Mesothelial cell of epicardium (in vitro differentiated cells): Measurements from ENCODE around the gene PLRG1. TPM values are rescaled to one million over a fixed set of nuclear protein-coding genes. Genes with fewer than 3 reads are reported as not detected.

Experiments used
- DNase-seq, 2 experiments: peaks; one replicate each; pipeline ENCODE4 v3.0.0; 2021; ENCODE audit warnings: low spot score in 2 of 2; ENCODE audit not compliant: unreplicated experiment in 2 of 2
- H3K27ac Mint-ChIP-seq: 2 replicates; pipeline ENCODE4 v1.8.0; 2021; ENCODE audit warnings: mixed read lengths
- H3K27me3 Mint-ChIP-seq: 2 replicates; pipeline ENCODE4 v1.8.0; 2021; ENCODE audit warnings: low read depth, mixed read lengths
- H3K36me3 Mint-ChIP-seq: 2 replicates; pipeline ENCODE4 v1.8.0; 2021; ENCODE audit warnings: mixed read lengths
- H3K4me1 Mint-ChIP-seq: 2 replicates; pipeline ENCODE4 v1.8.0; 2021; ENCODE audit warnings: mixed read lengths
- H3K4me3 Mint-ChIP-seq: 2 replicates; pipeline ENCODE4 v1.8.0; 2021; ENCODE audit warnings: mild to moderate bottlenecking, moderate library complexity, mixed read lengths
- H3K9me3 Mint-ChIP-seq: 2 replicates; pipeline ENCODE4 v1.8.0; 2021; ENCODE audit warnings: mixed read lengths
- CTCF ChIP-seq: fragments of 200-600 bp; sonication (generic); IDR thresholded peaks from one replicate; pipeline ENCODE4 v1.5.0; 2021; ENCODE audit warnings: antibody characterized with exemption; ENCODE audit not compliant: unreplicated experiment
- total RNA-seq: library from RNA; stranded (reverse); gene quantifications from 3 replicates; pipeline ENCODE4 v1.2.1, GENCODE V29; 2021

The PLRG1 gene
- total RNA-seq, 1 donor from 2014 or later = 88.3 TPM

- Mint-ChIP-seq H3K27me3 (peaks cover 20% of the 10 kb centered on the region), H3K4me1 (peaks cover 7% of the 10 kb centered on the region)
These were observed 28.7 kb upstream of the PLRG1 start for GRCh38 chr4:154578919-154579318.

GRCh38 chr4:154577324-154577723 is 27.1 kb upstream of the PLRG1 start:
- DNase-seq = no peak
- Mint-ChIP-seq H3K4me3 (no peak overlapping the region), H3K4me1 (peaks cover 7% of the 10 kb centered on the region), H3K9me3 (no peaks in the 10 kb centered on the region), H3K27ac (no peak overlapping the region), H3K36me3 (no peaks in the 10 kb centered on the region), H3K27me3 (peaks cover 14% of the 10 kb centered on the region)
- no peak for TF ChIP-seq CTCF

More at GRCh38 chr4:154578919-154579318, 28.7 kb upstream of the PLRG1 start:
- H3K4me3 Mint-ChIP-seq = no peak overlapping the region
- no peaks in the 10 kb centered on the region for H3K9me3 Mint-ChIP-seq
- no peaks in the 10 kb centered on the region for H3K36me3 Mint-ChIP-seq
- H3K27ac Mint-ChIP-seq = no peak overlapping the region
- no peak for TF ChIP-seq CTCF
- DNase-seq = no peak

DNA sequence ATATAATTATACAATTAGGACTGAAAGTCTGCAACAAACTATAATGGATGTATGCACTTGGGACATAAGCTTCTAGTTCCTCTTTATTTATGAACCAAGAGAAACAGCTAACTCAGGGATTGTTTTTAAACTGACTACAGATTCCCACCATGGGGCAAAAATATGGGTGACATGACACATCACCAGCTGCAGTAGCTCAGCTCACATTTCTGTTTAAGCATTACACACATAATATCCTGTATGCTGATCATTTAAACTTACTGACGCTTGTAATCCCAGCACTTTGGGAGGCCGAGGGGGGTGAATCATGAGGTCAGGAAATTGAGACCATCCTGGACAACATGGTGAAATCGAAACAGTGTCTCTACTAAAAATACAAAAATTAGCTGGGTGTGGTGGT is 24.1 kb upstream of the PLRG1 start:
- H3K27me3 Mint-ChIP-seq = peaks cover 12% of the 10 kb centered on the region
- no peak overlapping the region for H3K4me3 Mint-ChIP-seq
- no peak for TF ChIP-seq CTCF
- no peaks in the 10 kb centered on the region for H3K9me3 Mint-ChIP-seq
- no peak overlapping the region for H3K27ac Mint-ChIP-seq
- no peak for DNase-seq
- no peaks in the 10 kb centered on the region for H3K36me3 Mint-ChIP-seq
- H3K4me1 Mint-ChIP-seq = peaks cover 7% of the 10 kb centered on the region

DNA sequence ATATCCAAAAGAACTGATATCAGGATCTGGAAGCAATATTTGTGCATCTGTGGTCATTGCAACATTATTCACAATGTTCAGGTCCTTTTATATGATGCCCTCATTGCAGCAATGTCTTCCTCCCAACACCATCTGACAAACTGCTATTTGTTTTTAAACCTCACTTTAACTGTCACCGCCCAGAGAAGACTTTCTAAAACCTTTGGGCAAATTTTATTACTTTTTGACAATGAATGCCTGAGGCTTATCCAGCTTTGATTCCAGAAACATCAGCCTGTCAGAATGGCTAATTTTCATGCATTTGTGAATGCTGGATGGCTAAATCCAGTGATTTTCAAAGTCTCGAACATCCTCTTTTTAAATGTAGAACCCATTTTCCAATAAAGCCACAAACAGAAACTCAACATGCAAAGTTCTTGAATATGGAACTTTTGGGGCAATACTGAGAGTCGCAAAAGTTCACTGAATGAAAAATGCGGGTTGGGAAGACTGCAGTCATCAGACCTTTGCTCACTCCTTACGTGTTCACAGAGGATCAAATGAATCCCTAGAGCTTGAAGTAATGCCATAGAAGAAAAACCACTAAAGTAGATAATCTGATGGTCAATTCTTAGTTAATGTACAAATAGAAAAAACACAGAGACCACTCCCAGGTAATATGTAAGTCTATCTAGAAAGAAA is 23.1 kb upstream of the PLRG1 start:
- no peak overlapping the region for H3K27ac Mint-ChIP-seq
- H3K27me3 Mint-ChIP-seq = peaks cover 8% of the 10 kb centered on the region
- H3K9me3 Mint-ChIP-seq = no peaks in the 10 kb centered on the region
- no peaks in the 10 kb centered on the region for H3K36me3 Mint-ChIP-seq
- no peak for DNase-seq
- TF ChIP-seq CTCF = no peak
- H3K4me1 Mint-ChIP-seq = peaks cover 7% of the 10 kb centered on the region
- no peak overlapping the region for H3K4me3 Mint-ChIP-seq

GRCh38 chr4:154569584-154569983 is 19.4 kb upstream of the PLRG1 start:
- no peak for TF ChIP-seq CTCF
- H3K36me3 Mint-ChIP-seq = no peaks in the 10 kb centered on the region
- no peaks in the 10 kb centered on the region for H3K4me1 Mint-ChIP-seq
- H3K4me3 Mint-ChIP-seq = no peak overlapping the region
- peaks cover 4% of the 10 kb centered on the region for H3K27me3 Mint-ChIP-seq
- H3K9me3 Mint-ChIP-seq = no peaks in the 10 kb centered on the region
- DNase-seq = no peak
- no peak overlapping the region for H3K27ac Mint-ChIP-seq

DNA sequence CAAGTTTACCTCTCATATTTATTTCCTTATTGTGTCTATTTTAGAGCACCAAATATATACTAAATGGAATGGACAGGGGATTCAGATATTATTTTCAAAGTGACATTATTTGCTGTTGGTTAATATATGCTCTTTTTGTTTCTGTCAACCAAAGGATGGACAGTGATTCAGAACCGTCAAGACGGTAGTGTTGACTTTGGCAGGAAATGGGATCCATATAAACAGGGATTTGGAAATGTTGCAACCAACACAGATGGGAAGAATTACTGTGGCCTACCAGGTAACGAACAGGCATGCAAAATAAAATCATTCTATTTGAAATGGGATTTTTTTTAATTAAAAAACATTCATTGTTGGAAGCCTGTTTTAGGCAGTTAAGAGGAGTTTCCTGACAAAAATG is 18.8 kb upstream of the PLRG1 start:
- Mint-ChIP-seq H3K9me3 (no peaks in the 10 kb centered on the region), H3K4me1 (no peaks in the 10 kb centered on the region), H3K27ac (no peak overlapping the region), H3K36me3 (no peaks in the 10 kb centered on the region), H3K4me3 (no peak overlapping the region), H3K27me3 (peaks cover 4% of the 10 kb centered on the region)
- DNase-seq = no peak
- TF ChIP-seq CTCF = no peak
